GM21423 (cell line): ENCODE data around the gene HES1.

ENCODE experiments used
- ATAC-seq: cut with Tn5 transposase; IDR thresholded peaks from one replicate; pipeline ENCODE4 v1.9.1; 2021; ENCODE audit warnings: mild to moderate bottlenecking, moderate library complexity; ENCODE audit not compliant: unreplicated experiment

The HES1 gene

DNA sequence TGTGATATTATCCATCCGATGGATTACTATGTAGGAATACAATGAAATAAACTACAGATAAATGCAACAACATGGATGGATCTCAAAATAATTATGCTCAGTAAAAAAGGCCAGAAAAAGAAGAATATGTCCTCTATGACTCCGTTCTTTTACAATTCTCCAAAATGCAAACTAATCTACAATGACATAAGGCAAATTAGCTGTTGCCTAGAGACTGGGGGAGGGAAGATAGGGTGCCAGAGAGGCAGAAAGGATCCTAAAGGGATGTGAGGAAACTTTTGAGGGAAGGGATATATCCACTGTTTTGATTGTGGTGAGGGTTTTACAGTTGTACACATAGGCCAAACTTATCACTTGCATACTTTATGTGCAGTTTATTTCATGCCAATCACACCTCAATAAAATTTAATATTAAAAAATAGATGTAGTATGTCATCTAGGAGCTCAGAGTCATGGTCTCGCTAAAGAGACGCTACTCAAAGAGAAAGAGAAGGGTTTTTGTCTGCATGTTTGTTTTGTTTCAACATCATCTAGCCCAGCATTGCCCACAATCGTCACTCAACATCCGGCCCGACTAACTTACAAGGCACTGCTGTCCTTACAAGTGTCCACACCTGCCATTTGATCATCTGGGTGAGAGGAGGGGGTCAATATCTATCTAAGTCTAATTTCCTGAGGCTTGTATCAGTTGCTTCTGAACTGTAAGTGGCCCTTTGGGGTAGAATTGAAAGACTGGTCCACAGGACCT is 29.5 kb downstream of the HES1 start:
- ATAC-seq = no peak

- no peak for ATAC-seq
These were observed 30.9 kb downstream of the HES1 start for GRCh38 chr3:194166682-194167479.

GRCh38 chr3:194167480-194168282 is 31.7 kb downstream of the HES1 start:
- ATAC-seq = no peak

DNA sequence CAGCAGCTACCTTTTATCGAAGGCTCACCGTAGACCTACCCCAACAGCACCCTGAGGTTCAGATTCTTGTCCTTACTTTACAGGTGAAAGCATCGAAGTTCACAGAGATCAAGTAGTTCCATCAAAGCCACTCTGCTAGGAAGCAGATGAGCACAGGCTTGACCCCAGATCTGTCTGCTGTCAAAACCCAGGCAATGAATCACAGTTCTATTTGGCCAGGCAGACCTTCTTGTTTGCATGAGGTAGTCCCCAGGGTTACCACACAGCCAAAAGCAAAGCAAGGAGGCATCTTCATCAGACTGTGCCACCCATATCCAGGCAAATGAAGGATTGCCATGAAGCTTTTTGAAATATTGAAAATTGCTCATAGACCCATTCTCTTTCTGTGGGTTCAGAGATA is 33.0 kb downstream of the HES1 start:
- ATAC-seq = no peak

DNA sequence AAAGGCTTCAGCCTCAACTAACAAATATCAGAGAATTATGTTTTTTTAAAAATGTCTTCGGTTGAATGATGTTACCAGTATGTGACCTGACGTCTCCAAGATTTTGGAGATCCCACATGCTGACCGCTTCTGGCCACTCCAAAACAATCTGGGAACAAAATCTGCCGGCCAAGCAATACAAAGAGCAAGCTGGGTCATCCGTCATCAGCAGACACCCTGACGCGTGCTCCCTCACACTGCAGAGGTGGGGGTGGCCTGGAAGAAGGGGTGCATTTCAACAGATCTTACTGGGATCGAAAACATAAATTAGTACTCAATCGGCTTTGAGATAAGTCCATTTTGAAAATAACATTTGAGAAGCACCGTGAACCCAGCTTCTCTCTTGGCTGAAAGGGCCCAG is 33.6 kb downstream of the HES1 start:
- ATAC-seq = no peak

DNA sequence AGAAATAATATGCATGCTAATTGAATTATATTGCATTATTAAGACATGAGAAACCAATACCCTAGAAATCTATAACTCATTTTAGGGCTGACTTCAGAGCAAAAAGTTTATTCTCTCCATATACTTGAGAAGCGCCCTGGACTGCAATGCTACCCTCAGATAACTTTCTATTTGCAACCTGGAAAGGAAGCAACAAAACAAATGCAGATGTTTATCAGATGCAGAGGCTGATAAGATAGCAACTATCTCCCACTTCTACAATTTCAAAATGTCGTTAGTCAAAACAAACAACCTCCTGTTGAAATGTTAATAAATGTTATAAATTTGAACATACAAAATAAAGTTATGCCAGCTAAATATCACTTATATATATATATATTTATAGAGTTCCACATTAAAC is 34.8 kb downstream of the HES1 start:
- ATAC-seq = no peak

DNA sequence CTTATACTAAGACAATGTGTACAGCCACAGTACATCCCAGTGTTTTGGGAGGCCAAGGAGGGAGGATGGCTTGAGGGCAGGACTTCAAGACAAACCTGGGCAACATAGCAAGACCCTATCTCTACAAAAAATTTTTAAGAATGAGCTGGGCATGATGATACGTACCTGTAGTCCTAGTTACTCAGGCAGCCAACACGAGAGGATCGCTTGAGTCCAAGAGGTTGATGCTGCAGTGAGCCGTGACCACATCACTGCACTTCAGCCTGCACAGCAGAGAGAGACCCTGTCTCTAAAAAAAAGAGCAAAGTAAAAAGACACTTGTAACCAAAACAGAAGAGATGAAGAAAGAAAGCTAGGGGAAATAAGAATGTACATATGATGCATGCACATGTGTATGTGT is 38.5 kb downstream of the HES1 start:
- ATAC-seq = no peak

DNA sequence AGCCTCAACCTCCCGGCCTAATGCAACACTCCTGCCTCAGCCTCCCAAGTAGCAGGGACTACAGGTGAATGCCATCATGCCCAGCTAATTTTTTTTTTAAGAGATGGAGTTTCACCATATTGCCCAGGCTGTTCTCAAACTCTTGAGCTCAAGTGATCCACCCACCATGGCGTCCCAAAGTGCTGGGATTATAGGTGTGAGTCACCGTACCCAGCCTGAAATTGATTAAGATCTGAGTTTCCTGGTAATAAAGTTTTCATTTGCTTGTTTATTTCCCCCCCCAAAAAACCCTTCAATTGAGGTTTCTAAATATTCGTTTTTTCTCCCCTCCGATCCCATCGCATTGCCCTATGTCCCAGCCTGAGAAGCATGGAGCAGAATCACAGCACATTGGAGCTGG is 39.0 kb downstream of the HES1 start:
- no peak for ATAC-seq

DNA sequence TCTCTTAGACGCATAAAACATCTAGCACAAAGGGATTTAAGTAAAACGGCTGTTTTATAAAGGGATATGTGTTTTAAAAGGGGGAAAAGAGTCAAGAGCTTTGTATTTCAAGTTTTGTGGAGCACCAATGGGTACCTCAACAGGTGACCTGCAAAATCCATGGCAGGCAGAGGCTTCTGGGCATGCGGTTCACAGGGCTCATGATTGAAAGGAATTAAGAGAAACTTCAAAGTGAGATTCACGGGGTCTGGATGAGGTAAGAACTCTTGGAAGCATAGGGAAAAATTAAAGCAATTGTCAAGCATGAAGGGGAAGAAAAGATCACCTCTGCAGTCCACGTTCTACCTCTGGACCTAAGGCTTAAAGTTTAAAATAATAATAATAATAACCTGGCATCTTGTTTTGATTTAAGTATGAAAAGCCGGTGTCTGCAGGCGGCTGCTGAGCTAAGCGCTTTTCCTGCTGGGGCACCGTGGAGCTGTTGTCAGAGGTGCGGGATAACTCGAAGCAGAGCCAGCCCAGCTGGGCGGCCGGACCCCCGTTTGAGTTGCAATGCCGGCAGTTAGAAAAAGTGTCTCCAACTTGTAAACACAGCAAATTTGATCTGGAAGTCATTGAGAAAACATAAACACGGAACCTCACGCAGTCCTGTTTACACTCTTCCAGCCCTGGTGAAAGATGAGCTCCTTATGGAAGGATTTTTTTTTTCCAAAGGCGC is 40.5 kb downstream of the HES1 start:
- no peak for ATAC-seq

DNA sequence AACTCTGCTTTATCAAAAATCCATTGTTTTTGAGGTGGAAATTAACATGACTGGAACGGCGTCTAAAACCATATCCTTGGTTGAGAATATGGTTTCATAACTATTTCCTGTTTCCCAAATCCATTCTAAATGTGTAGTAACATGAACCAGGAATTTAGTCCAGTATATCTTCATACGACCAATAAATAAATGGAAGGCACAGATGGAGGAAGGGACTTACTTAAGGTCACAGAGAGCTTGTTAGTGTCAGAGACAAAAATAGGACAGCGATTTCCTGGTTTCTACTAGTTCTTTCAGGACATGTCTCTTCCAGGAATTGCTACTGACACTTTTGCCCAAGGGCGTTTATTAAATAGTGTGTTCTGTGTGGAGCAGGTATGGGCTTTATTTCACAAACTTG is 41.2 kb downstream of the HES1 start:
- ATAC-seq = no peak

GRCh38 chr3:194178128-194178527 is 42.2 kb downstream of the HES1 start:
- no peak for ATAC-seq

DNA sequence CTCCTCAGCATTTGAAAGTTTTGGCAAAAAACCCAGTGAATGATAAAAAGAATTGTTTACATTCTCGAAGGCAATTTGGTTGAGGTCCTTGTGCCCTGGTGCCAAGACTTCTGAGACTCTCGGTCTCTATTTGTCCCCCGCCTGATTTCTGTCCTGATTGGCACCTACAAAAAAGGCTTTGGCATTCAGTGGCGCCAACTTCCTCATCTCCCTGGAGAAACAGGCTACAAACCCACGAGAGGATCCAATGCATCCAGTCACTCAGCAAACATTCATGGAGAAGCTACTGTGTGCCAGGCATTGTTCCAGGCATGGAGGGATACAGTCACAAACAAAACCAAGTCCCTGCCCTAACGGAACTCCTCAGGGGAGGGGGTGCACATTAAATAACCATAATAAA is 42.7 kb downstream of the HES1 start:
- ATAC-seq = no peak

- ATAC-seq = no peak
These were observed 44.6 kb downstream of the HES1 start for GRCh38 chr3:194180570-194180969.

- ATAC-seq = no peak
These were observed 45.9 kb downstream of the HES1 start for GRCh38 chr3:194181612-194182529.

DNA sequence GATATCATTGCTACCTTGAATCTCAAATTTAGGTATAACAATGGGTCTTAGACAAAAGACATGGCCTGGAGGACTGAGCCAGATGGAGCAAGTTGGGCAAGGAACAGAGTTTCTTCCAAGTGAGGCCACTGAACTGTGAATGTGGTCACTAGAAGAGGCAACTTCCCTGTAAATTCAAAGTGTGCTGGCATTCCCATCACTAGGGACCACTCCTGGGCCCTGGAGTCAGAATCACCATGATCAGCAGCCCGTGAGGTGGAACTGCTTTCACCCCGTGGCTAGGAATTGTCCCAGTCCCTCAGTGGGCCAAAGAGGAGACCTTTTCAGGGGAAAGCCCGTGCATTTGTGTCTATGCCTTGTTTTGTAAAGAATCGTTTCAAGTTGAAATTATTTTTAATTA is 47.3 kb downstream of the HES1 start:
- ATAC-seq = no peak

- ATAC-seq = no peak
These were observed 48.4 kb downstream of the HES1 start for GRCh38 chr3:194184265-194184751.

DNA sequence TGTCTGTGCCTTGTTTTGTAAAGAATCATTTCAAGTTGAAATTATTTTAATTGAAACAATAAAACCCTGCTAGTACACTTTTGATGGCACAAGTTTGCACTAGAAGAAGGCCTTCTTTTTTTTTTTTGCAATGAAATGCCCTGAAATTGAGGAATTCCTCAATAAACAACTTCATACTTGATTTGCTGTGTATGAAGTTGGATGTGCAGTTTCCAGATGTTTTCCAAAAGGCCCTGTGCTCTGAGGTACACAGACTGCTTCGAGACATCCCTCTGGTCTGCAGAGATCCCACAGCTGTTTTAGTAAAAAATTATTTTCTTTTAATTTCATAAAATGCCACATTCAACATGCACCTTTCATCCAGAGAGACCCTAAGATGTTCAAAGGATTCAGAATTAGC is 48.9 kb downstream of the HES1 start:
- ATAC-seq = no peak

GRCh38 chr3:194185221-194185620 is 49.3 kb downstream of the HES1 start:
- ATAC-seq = no peak

DNA sequence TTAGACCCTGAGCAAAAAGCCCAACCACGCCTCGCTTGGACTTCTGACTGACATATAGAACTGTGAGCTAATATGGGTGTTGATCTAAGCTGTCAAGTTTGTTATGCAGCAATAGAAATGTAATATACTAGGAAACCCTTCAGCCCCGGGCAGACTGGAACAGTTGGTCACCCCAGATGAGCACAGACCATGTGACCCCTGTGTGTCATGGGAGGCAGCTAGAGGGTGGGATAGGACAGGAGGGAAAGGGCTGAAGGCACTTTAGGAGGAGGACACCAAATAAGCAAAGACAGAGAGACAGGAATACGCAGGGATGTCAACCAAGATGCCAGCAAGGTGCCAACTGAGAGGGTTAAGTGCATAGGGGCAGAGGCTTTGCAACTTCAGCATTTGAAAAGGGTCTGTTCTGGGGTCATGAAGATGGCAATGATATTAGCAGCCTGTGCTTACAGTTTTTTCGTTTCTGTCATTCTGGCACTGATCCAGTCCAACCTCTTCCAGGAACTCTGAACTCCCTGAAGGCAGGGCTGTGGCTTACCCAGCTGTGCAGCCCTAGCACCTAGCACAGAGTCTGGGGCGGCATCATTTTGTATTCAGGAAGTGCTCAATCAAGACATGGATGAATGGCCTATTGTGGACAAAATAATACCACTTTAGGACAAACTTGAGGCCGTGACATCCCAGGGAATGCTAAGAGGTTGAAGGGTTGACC is 51.4 kb downstream of the HES1 start:
- ATAC-seq = no peak
